Forelimb muscle (tissue), 1 donor: ENCODE data around the gene LMF1. TPM values are rescaled to one million over a fixed set of nuclear protein-coding genes. Genes with fewer than 3 reads are reported as not detected.
"Not testable (repeated sequence)": the region's sequence is repeated elsewhere in the genome, so short reads cannot be mapped to it uniquely, and the experiment has no call there.

Experiments
- DNase-seq: peaks from one replicate; pipeline ENCODE4 v3.0.0-alpha.2; 2013; ENCODE audit warnings: low read depth
- polyA plus RNA-seq: library from polyadenylated mRNA; unstranded; fragments of 120-200 nt; gene quantifications from one replicate; pipeline ENCODE4 v1.2.1, GENCODE V29; 2013; ENCODE audit not compliant: insufficient read length

LMF1 gene
- polyA plus RNA-seq, 1 donor = 9.4 TPM

- DNase-seq = no peak
These were observed 120.1 kb downstream of the LMF1 start for GRCh38 chr16:850668-851067.

- DNase-seq = no peak
These were observed 122.1 kb downstream of the LMF1 start for GRCh38 chr16:848510-849253.

- no peak for DNase-seq
These were observed 122.9 kb downstream of the LMF1 start for GRCh38 chr16:847681-848445.

GRCh38 chr16:847151-847550 is 123.6 kb downstream of the LMF1 start:
- DNase-seq = no peak

- no peak for DNase-seq
These were observed 125.4 kb downstream of the LMF1 start for GRCh38 chr16:845351-845745.

GRCh38 chr16:844638-845350 is 126.0 kb downstream of the LMF1 start:
- no peak for DNase-seq

- no peak for DNase-seq
These were observed 127.0 kb downstream of the LMF1 start for GRCh38 chr16:843771-844170.

- DNase-seq = no peak
These were observed 127.8 kb downstream of the LMF1 start for GRCh38 chr16:842711-843560.

- peak; percentile 36 for DNase-seq
These were observed 128.7 kb downstream of the LMF1 start for GRCh38 chr16:842061-842476.

- no peak for DNase-seq
These were observed 129.2 kb downstream of the LMF1 start for GRCh38 chr16:841455-842060.

GRCh38 chr16:840561-841454 is 130.0 kb downstream of the LMF1 start:
- DNase-seq = no peak

GRCh38 chr16:839643-840408 is 131.0 kb downstream of the LMF1 start:
- no peak for DNase-seq

GRCh38 chr16:838741-839140 is 132.0 kb downstream of the LMF1 start:
- no peak for DNase-seq

- not testable (repeated sequence) for DNase-seq
These were observed 134.0 kb downstream of the LMF1 start for GRCh38 chr16:836822-837221.

- DNase-seq = no peak
These were observed 134.6 kb downstream of the LMF1 start for GRCh38 chr16:836221-836620.

- DNase-seq = no peak
These were observed 135.4 kb downstream of the LMF1 start for GRCh38 chr16:835373-835772.

GRCh38 chr16:833411-833810 is 137.4 kb downstream of the LMF1 start:
- DNase-seq = no peak

GRCh38 chr16:832652-833336 is 138.0 kb downstream of the LMF1 start:
- DNase-seq = no peak
